ENCODE results near the gene CCNF.

Gene CCNF

GRCh38 chr16:2425825-2426430, 3.3 kb upstream of the CCNF start:
- Histone ChIP-seq H3K9ac (no peak overlapping the region), H4K20me1 (peaks cover 0 to 13% (median 10%) of the 10 kb centered on the region in 11 experiments; a peak in 18 of 22 replicates), H3K36me3 (peaks cover 0 to 5% (median 1%) of the 10 kb centered on the region in 11 experiments; a peak in 9 of 22 replicates), H3K27ac (no peak overlapping the region), H3K27me3 (no peaks in the 10 kb centered on the region), H3K9me3 (replicated peaks in 1 of 11) (no peaks in the 10 kb centered on the region), H3K4me2 (no peak overlapping the region), H3K4me3 (no peak overlapping the region), H3K4me1 (peaks cover 11 to 36% (median 29%) of the 10 kb centered on the region in 10 experiments)
- no peak for TF ChIP-seq Cebpa-rat (IDR thresholded peaks at IDR 0.05)

DNA sequence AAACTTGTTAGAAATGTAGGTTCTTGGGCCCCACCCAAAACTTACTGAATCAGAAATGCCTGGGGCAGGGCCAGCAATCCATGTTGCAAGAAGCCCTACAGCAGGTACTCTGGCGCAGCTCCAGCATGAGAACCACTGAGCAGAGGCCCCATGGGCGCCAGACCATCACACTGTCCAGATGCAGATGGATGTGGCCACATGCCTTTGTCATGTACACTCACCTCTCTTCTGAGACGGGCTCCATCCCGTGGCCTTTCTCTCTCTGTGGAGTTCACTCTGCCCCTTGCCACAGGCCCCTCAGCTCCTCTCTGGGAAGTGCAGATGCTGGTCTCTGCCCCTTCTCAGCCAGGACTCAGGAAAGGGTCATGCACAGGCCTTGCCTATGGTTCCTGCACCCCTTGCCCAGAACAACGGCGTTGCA, 2.3 kb upstream of the CCNF start:
- H3K27me3 ChIP-seq, result no peaks in the 10 kb centered on the region
- no peak overlapping the region for H3K27ac ChIP-seq
- H3K9ac ChIP-seq, result no peak overlapping the region
- H3K9me3 ChIP-seq (replicated peaks in 1 of 11), result no peaks in the 10 kb centered on the region
- H4K20me1 ChIP-seq, result peaks cover 0 to 22% (median 20%) of the 10 kb centered on the region in 11 experiments; a peak in 18 of 22 replicates
- TF ChIP-seq Cebpa-rat (IDR thresholded peaks at IDR 0.05), result no peak
- no peak overlapping the region for H3K4me3 ChIP-seq
- H3K4me1 ChIP-seq, result peaks cover 13 to 44% (median 36%) of the 10 kb centered on the region in 10 experiments
- peaks cover under 1 to 16% (median 12%) of the 10 kb centered on the region in 11 experiments; a peak in 15 of 22 replicates for H3K36me3 ChIP-seq
- H3K4me2 ChIP-seq, result peak overlapping the region in 1 of 11 experiments; percentile 89; a peak in 2 of 22 replicates

- Histone ChIP-seq H3K9me3 (replicated peaks in 1 of 11) (no peaks in the 10 kb centered on the region), H3K4me3 (no peak overlapping the region), H3K36me3 (peaks cover 7 to 21% (median 17%) of the 10 kb centered on the region in 11 experiments; a peak in 20 of 22 replicates), H3K27ac (no peak overlapping the region), H3K4me1 (peaks cover 13 to 44% (median 38%) of the 10 kb centered on the region in 10 experiments), H3K4me2 (peak overlapping the region in 7 of 11 experiments; percentile 79 to 97 (median 90); a peak in 8 of 22 replicates), H4K20me1 (peaks cover 0 to 28% (median 25%) of the 10 kb centered on the region in 11 experiments; a peak in 18 of 22 replicates), H3K27me3 (no peaks in the 10 kb centered on the region), H3K9ac (peak overlapping the region in 4 of 11 experiments; percentile 23 to 96 (median 95); a peak in 3 of 22 replicates)
- TF ChIP-seq Cebpa-rat (IDR thresholded peaks at IDR 0.05), result no peak
Measured at GRCh38 chr16:2427526-2427925, 1.7 kb upstream of the CCNF start.

GRCh38 chr16:2428051-2428783, 1.0 kb upstream of the CCNF start:
- Histone ChIP-seq H3K4me2 (peak overlapping the region; percentile 79 to 98 (median 94)), H3K4me3 (peak overlapping the region; percentile 77 to 96 (median 92)), H4K20me1 (peaks cover 0 to 35% (median 32%) of the 10 kb centered on the region in 11 experiments; a peak in 18 of 22 replicates), H3K27me3 (no peaks in the 10 kb centered on the region), H3K9me3 (replicated peaks in 1 of 11) (no peaks in the 10 kb centered on the region), H3K27ac (peak overlapping the region in 10 of 11 experiments; percentile 47 to 92 (median 84); a peak in 20 of 22 replicates), H3K36me3 (peaks cover 13 to 28% (median 24%) of the 10 kb centered on the region in 11 experiments; a peak in 20 of 22 replicates), H3K9ac (peak overlapping the region; percentile 70 to 96 (median 92); a peak in 21 of 22 replicates), H3K4me1 (peaks cover 13 to 48% (median 45%) of the 10 kb centered on the region in 10 experiments)
- TF ChIP-seq Cebpa-rat (IDR thresholded peaks at IDR 0.05), result no peak

GRCh38 chr16:2428784-2429033, 538 bp upstream of the CCNF start:
- no peak for TF ChIP-seq Cebpa-rat (IDR thresholded peaks at IDR 0.05)
- peak overlapping the region; percentile 70 to 96 (median 92) for H3K9ac ChIP-seq
- H3K27ac ChIP-seq, result peak overlapping the region in 10 of 11 experiments; percentile 47 to 92 (median 84); a peak in 21 of 22 replicates
- H3K4me1 ChIP-seq, result peaks cover 13 to 49% (median 45%) of the 10 kb centered on the region in 10 experiments
- peak overlapping the region; percentile 77 to 96 (median 92) for H3K4me3 ChIP-seq
- peaks cover 0 to 40% (median 36%) of the 10 kb centered on the region in 11 experiments; a peak in 18 of 22 replicates for H4K20me1 ChIP-seq
- no peaks in the 10 kb centered on the region for H3K27me3 ChIP-seq
- no peaks in the 10 kb centered on the region for H3K9me3 ChIP-seq (replicated peaks in 1 of 11)
- peaks cover 14 to 33% (median 29%) of the 10 kb centered on the region in 11 experiments; a peak in 21 of 22 replicates for H3K36me3 ChIP-seq
- peak overlapping the region; percentile 79 to 98 (median 94) for H3K4me2 ChIP-seq

GRCh38 chr16:2429771-2430663, 770 bp downstream of the CCNF start:
- no peak for TF ChIP-seq Cebpa-rat (IDR thresholded peaks at IDR 0.05)
- peak overlapping the region; percentile 87 to 99 (median 94) for H3K4me2 ChIP-seq
- H3K4me1 ChIP-seq, result peaks cover 13 to 49% (median 45%) of the 10 kb centered on the region in 10 experiments
- peaks cover 14 to 46% (median 42%) of the 10 kb centered on the region in 11 experiments; a peak in 21 of 22 replicates for H3K36me3 ChIP-seq
- H3K9ac ChIP-seq, result peak overlapping the region; percentile 84 to 96 (median 92)
- H3K27ac ChIP-seq, result peak overlapping the region in 10 of 11 experiments; percentile 49 to 92 (median 88); a peak in 21 of 22 replicates
- peaks cover 0 to 48% (median 42%) of the 10 kb centered on the region in 11 experiments; a peak in 18 of 22 replicates for H4K20me1 ChIP-seq
- no peaks in the 10 kb centered on the region for H3K9me3 ChIP-seq (replicated peaks in 1 of 11)
- peak overlapping the region; percentile 77 to 96 (median 92) for H3K4me3 ChIP-seq
- H3K27me3 ChIP-seq, result no peaks in the 10 kb centered on the region

DNA sequence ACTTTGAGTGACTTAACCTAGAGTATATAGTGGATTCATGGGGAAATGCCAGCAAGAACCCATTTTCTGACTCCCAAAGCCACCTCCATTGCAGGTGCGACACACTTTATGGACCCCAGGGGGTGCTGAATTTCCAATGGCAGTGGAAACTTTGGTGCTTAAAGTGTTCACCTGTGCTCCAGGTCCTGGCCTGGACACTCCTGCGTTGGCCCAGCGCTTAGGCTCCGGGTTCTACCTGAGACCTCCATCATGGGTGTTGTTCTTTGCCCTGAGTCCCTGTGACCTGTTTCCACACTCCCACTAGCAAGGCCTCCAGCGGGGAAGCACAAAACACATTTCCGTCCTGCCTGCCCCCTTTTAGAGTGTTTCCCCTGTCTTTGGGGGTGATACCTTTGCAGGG, 3.0 kb downstream of the CCNF start:
- Histone ChIP-seq H3K4me3 (no peak overlapping the region), H3K4me1 (peaks cover 13 to 65% (median 60%) of the 10 kb centered on the region in 10 experiments), H3K27me3 (no peaks in the 10 kb centered on the region), H3K9me3 (replicated peaks in 1 of 11) (no peaks in the 10 kb centered on the region), H3K4me2 (peak overlapping the region in 8 of 11 experiments; percentile 44 to 98 (median 92); a peak in 14 of 22 replicates), H3K27ac (peak overlapping the region in 1 of 11 experiments; percentile 11; a peak in 1 of 22 replicates), H3K36me3 (peaks cover 29 to 69% (median 63%) of the 10 kb centered on the region in 11 experiments), H4K20me1 (peaks cover 0 to 68% (median 55%) of the 10 kb centered on the region in 11 experiments; a peak in 18 of 22 replicates), H3K9ac (peak overlapping the region in 10 of 11 experiments; percentile 1 to 96 (median 22); a peak in 9 of 22 replicates)
- TF ChIP-seq Cebpa-rat (IDR thresholded peaks at IDR 0.05), result no peak
